GM21825 (cell line): ENCODE results near the gene PGM5.
A peak's percentile ranks its signal among the peaks of the same experiment; 100 is the strongest.
"Not testable (repeated sequence)": the region's sequence is repeated elsewhere in the genome, so short reads cannot be mapped to it uniquely, and the experiment has no call there.

ENCODE experiments used
- ATAC-seq: cut with Tn5 transposase; IDR thresholded peaks from one replicate; pipeline ENCODE4 v1.9.1; 2021; ENCODE audit warnings: mild to moderate bottlenecking, moderate library complexity; ENCODE audit not compliant: unreplicated experiment

Gene PGM5

DNA sequence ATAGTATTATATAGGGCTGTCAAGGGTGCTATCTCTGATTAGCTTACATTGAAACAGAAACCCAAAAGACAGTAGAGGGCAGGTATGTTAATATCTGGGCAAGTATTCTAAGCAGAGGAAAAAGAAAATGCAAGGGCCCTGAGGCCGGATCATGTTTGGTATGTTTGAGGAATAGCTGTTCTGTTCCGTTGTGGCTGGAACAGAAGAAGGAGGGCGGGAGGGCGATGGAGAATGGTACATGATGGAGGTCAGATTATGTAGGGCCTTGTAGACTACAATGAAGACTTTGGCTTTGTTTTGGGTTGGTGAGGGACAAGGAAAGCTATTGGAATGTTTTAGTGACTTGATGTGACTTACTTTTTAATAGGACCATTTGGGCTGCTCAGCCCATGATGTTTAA, 19.4 kb downstream of the PGM5 start:
- not testable (repeated sequence) for ATAC-seq

GRCh38 chr9:68377723-68378122, 21.3 kb downstream of the PGM5 start:
- ATAC-seq: peak; percentile 92

DNA sequence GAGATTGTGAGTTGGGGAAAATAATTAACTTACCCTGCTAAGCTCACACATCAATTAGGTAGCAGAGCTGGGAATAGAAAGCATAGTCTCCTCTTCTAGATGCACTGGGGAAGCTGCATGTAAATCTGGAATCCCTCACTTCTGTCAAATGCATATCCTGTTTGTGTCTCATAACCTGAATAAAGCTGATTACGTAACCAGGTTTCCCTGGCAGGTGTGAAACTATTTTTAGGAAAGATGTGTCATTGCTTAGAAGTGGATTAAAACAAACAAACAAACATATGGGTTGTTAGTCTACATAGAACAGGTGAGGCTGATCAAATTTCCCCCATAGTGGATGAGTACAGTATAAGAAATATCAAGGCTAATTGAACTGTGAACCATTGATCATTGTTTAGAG, 27.5 kb downstream of the PGM5 start:
- ATAC-seq: not testable (repeated sequence)

DNA sequence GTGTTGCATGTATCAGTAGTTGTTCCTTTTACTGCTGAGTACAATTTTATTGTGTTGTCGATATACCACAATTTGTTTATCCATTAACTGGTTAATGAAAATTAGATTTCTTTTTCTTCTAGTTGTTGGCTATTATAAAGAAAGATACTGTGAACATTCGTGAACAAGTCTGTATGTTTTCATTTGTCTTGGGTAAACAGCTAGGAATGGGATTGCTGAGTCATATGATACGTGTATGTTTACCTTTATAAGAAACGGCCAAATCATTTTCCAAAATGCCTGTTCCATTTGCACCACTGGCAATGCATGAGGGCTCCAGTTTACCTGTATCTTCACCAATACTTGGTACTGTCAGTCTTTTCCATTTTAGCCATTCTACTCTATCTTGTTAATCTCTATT, 33.1 kb downstream of the PGM5 start:
- not testable (repeated sequence) for ATAC-seq

GRCh38 chr9:68390737-68391136, 34.3 kb downstream of the PGM5 start:
- not testable (repeated sequence) for ATAC-seq

DNA sequence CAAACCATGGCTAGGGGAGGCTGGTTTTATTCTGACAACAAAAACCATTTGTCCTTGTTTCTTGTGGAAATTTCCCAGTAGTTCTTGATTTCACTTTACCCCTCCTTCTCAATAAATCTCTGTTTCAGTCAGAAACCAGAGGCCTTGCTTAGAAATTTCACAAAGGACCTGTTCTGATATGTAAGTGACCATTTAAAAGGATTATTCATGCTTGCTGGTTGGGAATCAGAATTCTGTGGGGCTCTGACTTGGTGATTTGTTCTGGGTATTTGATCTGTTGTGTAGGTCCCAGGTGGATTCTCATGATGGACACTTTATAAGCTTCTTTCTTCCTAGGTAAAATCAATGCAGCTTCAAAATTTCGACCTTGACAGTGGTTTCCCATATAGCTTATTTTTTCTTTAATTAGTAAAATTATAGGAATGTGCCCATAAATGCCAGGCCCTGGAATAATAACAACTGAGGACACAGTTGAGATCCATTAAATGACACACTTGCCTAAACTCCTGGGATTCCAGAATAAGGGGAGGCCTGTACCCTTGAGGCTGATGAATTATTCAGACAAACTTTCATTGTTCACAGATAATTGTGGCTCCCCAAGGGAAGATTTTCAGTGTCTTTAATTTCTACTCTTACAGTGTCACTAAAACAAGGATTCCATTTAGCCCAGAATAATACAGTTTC, 40.1 kb downstream of the PGM5 start:
- not testable (repeated sequence) for ATAC-seq

DNA sequence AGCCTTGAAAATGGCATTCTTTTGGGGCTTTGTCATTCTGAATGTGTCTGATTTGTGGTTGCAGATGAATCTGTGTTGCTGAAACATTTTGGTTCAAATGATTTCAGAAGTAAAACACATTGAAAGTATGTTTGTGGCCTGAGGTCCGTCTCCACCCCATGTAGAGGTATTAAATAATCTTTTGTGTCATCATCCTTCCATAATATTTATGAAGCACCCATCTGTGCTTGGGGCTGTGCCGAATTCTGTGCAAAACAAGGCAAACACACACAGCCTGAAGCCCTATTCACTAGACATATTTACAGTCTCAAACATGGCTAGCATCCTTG, 40.6 kb downstream of the PGM5 start:
- not testable (repeated sequence) for ATAC-seq

DNA sequence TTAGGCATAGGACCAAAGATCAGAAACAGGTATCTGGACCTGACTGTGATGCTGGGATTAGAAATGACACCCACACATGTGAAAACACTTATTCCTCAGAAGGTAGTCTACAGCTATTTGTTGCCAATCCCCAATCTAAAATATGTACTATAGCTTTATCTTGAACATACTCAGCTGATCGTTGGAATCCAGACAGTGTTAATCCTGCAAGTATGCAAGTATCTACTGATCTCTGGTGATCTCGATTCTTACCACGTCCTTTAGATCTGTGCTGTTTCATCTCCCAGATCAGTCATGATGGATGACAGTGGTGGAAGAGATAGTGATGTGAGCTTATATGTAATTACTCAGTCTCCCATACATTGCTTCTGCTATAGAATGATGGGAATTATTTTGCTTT, 41.4 kb downstream of the PGM5 start:
- ATAC-seq: not testable (repeated sequence)

DNA sequence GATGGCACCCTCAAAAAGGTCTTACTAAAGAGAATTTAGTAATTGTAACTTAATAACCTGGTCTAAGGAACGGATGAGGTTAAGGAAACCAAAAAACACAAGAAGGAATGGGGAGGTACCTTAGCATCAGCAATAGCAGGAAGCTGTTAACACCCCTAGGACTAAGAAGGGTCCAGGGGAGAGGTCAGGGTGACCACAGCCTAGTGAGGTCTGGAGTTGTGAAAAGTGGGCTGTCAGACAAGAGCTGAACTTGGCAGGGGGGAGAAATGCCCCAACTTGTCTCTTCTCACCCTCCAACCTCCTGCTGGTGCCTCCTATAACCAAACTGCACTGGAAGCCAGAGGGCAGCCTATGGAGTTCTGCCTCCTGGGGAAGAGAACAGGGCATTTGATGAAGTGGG, 41.9 kb downstream of the PGM5 start:
- not testable (repeated sequence) for ATAC-seq

GRCh38 chr9:68404421-68405185, 48.2 kb downstream of the PGM5 start:
- ATAC-seq: not testable (repeated sequence)

DNA sequence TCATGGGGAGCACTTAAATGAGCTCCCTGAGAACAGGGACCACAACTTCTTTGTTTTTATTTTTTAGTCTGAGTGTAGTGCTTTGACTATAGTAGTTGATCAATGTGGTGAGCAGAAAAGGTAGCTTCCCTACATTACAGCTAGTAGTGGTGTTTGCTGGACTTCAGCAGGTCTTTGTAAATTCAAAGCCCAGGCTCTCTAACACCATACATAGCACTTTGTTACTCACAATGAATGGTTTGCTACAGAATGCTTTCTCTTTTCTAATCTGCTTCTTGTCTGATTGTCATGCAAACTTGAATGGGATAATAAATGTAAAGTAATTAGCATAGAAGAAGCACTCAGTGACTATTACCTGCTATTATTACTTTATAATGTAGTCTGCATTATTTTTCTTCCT, 55.5 kb downstream of the PGM5 start:
- not testable (repeated sequence) for ATAC-seq

DNA sequence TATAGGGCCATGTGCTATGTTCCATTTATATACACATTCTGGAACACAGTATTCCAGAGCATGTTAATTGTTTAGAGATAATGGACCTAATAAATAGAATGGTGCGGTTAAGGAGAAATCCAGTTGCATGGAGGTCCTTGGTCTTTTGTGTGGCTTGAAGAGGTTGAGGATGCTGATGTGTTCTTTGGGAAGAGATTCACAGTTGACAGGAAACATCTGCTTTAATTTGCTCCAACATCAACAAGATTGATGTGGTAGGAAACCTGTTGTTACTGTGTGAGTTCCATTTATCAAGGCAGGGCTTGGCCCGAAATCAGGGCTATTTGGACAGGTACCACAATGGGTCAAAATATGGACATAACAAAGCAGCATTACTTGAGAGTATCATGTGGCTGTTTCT, 56.3 kb downstream of the PGM5 start:
- not testable (repeated sequence) for ATAC-seq

- not testable (repeated sequence) for ATAC-seq
Observed at GRCh38 chr9:68415065-68415464, 58.7 kb downstream of the PGM5 start.

- ATAC-seq: no peak
Observed at GRCh38 chr9:68416936-68417564, 60.6 kb downstream of the PGM5 start.

DNA sequence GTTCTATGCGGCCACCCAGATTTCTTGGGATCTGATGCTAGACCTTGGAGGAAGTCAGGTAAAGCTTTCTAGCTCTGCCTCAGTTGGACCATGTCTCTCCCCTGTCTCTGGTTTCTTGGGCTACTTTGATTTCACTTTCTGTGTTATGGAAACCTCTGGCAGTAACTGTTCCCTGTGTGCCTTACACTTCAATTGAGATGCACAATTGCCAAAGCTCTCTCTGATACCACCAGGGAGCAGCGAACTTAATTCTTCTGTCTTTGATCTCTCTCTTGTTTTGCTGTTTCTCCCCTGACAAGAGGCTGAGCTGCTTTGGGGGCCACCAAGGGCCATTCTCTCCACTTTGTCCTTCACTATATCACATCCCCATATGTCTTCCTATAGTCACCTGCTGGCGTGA, 61.4 kb downstream of the PGM5 start:
- no peak for ATAC-seq

- ATAC-seq: no peak
Observed at GRCh38 chr9:68418259-68418845, 61.9 kb downstream of the PGM5 start.

GRCh38 chr9:68419901-68420300, 63.5 kb downstream of the PGM5 start:
- no peak for ATAC-seq

- no peak for ATAC-seq
Observed at GRCh38 chr9:68426755-68427154, 70.3 kb downstream of the PGM5 start.

DNA sequence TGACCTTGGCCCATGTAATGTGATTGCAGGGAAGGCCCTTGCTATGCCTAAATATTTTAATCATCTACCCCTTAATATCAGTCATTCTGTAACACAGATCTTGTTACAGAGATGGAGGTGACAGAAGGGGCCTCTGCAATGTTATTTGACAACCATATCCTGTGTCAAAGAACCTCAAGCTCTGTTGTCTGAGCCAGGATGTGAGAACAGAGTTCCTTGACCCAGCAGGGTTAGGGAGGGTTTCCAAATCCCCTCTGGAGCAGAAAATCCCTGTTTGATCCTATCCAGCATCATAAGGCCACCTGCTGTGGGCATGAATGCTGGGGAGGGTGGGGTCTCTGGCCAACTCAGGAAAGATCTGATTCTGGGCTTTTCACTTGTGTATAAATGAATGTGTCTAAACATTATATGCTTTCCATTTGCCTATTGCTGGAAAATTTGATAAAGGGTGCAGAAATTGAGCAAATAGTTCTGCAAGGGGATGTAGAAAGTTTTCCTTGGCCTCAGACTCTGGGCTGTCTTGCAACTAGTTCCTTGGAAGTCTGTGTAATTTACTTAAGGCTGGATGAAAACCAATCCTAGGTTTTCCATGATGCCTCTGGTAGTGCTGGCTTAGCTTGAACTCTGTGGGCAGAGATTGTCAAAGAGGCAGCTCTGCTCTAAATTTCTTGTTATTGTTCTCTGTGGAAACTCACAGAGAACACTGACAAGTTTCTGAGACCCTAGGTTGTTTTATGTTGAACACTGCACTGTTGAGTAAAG, 71.0 kb downstream of the PGM5 start:
- ATAC-seq: no peak

DNA sequence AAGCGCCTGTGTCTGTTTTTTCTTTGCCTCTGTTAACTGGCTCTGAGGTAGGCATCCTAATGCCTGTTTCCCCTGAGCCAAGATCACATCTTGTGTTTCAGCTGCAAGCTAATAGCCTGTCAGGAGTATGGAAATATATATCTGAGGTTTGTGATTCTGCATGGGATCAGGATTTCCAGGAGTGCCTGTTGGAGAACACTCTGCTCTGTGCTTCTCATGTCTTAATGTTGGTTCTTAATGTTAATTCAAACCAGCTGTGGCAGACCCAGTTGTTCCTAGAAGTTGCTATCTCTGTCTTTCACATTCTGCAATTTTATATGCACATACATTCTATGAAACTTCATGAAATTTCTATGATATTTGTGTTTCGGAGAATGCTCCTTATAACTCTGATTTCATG, 72.1 kb downstream of the PGM5 start:
- no peak for ATAC-seq

DNA sequence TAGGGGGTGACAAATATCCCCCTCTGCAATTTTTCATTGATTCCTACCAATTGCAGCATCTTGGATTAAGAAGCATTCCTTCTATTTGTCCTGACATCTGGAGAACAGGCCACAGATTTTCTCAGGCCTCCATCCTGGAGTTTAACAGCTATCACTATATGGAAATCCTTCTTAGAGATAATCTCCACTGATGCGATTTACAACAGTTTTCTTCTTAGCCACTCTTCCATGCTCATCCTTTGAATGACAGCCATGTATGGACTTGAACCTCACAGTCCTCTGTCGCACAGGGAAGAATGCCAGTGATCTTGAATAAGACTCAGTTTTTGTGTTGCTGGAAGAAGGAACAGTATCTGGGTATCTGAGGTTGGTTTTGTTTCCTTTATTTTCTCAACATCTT, 73.2 kb downstream of the PGM5 start:
- ATAC-seq: no peak
